Measurements from ENCODE around the gene TERC.

Gene TERC

DNA sequence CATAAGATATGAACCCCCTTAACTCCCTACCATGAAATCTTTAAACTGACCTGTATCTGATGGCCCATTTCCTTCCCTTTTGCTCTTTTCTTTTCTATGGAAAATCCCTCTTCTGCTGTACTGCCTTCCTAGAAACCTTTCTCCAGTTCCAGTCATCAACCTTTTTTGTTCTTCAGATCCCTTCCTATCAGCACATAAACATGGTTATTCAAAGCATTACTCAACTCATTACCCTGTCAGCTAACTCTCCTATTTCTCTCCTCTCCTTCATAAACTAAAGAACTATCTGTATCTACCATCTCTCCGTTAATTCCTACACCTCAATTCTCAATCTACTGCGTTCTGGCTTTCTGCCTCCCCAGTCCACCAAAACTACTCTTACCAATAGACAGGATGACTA, 13.0 kb downstream of the TERC start:
- TF ChIP-seq, protein P1, sequence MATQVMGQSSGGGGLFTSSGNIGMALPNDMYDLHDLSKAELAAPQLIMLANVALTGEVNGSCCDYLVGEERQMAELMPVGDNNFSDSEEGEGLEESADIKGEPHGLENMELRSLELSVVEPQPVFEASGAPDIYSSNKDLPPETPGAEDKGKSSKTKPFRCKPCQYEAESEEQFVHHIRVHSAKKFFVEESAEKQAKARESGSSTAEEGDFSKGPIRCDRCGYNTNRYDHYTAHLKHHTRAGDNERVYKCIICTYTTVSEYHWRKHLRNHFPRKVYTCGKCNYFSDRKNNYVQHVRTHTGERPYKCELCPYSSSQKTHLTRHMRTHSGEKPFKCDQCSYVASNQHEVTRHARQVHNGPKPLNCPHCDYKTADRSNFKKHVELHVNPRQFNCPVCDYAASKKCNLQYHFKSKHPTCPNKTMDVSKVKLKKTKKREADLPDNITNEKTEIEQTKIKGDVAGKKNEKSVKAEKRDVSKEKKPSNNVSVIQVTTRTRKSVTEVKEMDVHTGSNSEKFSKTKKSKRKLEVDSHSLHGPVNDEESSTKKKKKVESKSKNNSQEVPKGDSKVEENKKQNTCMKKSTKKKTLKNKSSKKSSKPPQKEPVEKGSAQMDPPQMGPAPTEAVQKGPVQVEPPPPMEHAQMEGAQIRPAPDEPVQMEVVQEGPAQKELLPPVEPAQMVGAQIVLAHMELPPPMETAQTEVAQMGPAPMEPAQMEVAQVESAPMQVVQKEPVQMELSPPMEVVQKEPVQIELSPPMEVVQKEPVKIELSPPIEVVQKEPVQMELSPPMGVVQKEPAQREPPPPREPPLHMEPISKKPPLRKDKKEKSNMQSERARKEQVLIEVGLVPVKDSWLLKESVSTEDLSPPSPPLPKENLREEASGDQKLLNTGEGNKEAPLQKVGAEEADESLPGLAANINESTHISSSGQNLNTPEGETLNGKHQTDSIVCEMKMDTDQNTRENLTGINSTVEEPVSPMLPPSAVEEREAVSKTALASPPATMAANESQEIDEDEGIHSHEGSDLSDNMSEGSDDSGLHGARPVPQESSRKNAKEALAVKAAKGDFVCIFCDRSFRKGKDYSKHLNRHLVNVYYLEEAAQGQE (IDR thresholded peaks at IDR 0.05; ENCODE audit: insufficient replicate concordance, low read depth) = no peak
- no peak for TF ChIP-seq POLR2AphosphoS5 (IDR thresholded peaks at IDR 0.05; ENCODE audit: low read depth)
- TF ChIP-seq, protein P2, sequence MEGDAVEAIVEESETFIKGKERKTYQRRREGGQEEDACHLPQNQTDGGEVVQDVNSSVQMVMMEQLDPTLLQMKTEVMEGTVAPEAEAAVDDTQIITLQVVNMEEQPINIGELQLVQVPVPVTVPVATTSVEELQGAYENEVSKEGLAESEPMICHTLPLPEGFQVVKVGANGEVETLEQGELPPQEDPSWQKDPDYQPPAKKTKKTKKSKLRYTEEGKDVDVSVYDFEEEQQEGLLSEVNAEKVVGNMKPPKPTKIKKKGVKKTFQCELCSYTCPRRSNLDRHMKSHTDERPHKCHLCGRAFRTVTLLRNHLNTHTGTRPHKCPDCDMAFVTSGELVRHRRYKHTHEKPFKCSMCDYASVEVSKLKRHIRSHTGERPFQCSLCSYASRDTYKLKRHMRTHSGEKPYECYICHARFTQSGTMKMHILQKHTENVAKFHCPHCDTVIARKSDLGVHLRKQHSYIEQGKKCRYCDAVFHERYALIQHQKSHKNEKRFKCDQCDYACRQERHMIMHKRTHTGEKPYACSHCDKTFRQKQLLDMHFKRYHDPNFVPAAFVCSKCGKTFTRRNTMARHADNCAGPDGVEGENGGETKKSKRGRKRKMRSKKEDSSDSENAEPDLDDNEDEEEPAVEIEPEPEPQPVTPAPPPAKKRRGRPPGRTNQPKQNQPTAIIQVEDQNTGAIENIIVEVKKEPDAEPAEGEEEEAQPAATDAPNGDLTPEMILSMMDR (IDR thresholded peaks at IDR 0.05; ENCODE audit: insufficient read depth, low read length) = no peak
- TF ChIP-seq GABPA (IDR thresholded peaks at IDR 0.05; ENCODE audit: low read depth) = no peak
- no peak for TF ChIP-seq SPI1 (IDR thresholded peaks at IDR 0.05; ENCODE audit: borderline replicate concordance, low read depth)
- Histone ChIP-seq H3K4me3 (replicated peaks; ENCODE audit: insufficient read depth, low read length) (no peak overlapping the region), H3K27ac (replicated peaks) (no peak overlapping the region), H3K27me3 (ENCODE audit: insufficient read depth, poor library complexity, severe bottlenecking) (peaks cover 2% of the 10 kb centered on the region)
- DNase-seq (ENCODE audit: low read depth in 1 of 2, low spot score in 1 of 2) = no peak

DNA sequence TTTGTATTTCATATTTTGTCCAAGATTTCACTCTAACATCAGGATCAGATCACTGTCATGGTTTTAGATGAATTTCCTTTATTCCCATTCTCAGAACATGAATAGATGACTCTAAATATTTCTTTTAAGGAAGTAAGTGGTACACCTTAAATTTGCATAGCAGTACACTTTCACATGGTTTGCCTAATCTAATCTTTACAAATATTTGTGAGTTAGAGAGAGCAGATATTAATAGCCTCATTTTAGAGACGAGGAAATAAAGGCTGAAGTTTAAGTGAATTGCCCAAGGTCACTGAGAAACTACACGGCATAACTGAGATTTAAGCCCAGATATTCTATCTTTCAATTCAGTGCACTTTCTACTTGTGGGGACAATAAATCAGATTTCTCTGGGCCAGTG, 14.2 kb downstream of the TERC start:
- Histone ChIP-seq H3K27me3 (ENCODE audit: insufficient read depth, poor library complexity, severe bottlenecking) (peaks cover 2% of the 10 kb centered on the region), H3K27ac (replicated peaks) (no peak overlapping the region), H3K4me3 (replicated peaks; ENCODE audit: insufficient read depth, low read length) (no peak overlapping the region)
- no peak for TF ChIP-seq POLR2AphosphoS5 (IDR thresholded peaks at IDR 0.05; ENCODE audit: low read depth)
- TF ChIP-seq SPI1 (IDR thresholded peaks at IDR 0.05; ENCODE audit: borderline replicate concordance, low read depth) = no peak
- TF ChIP-seq, protein P2 (IDR thresholded peaks at IDR 0.05; ENCODE audit: insufficient read depth, low read length) = no peak
- TF ChIP-seq, protein P1 (IDR thresholded peaks at IDR 0.05; ENCODE audit: insufficient replicate concordance, low read depth) = no peak
- no peak for TF ChIP-seq GABPA (IDR thresholded peaks at IDR 0.05; ENCODE audit: low read depth)
- no peak for DNase-seq (ENCODE audit: low read depth in 1 of 2, low spot score in 1 of 2)

DNA sequence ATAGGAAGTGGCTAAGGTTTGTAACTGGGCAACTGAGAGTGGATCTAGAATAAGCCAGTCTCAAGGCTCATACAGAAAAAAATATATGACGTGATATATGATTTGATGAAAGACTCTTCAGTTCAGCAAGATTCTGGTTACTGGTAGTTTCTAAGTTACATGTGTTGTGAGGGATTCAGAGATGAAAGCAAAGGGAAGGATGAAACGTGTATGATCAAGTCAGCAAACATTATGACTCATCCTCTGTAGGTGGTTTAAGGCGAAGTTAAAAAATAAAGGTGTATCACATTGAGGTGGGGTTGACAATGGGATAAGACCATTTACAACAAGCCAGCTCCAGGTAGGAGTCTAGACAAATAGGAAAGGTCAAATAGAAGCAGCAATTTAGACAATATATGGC, 16.2 kb downstream of the TERC start:
- DNase-seq (ENCODE audit: low read depth in 1 of 2, low spot score in 1 of 2) = no peak
- Histone ChIP-seq H3K4me3 (replicated peaks; ENCODE audit: insufficient read depth, low read length) (no peak overlapping the region), H3K27ac (replicated peaks) (no peak overlapping the region), H3K27me3 (ENCODE audit: insufficient read depth, poor library complexity, severe bottlenecking) (peaks cover 2% of the 10 kb centered on the region)
- TF ChIP-seq SPI1 (IDR thresholded peaks at IDR 0.05; ENCODE audit: borderline replicate concordance, low read depth) (no peak), POLR2AphosphoS5 (IDR thresholded peaks at IDR 0.05; ENCODE audit: low read depth) (no peak), GABPA (IDR thresholded peaks at IDR 0.05; ENCODE audit: low read depth) (no peak)
- TF ChIP-seq, protein P2 (IDR thresholded peaks at IDR 0.05; ENCODE audit: insufficient read depth, low read length) = no peak
- TF ChIP-seq, protein P1 (IDR thresholded peaks at IDR 0.05; ENCODE audit: insufficient replicate concordance, low read depth) = no peak
